Loucy (cell line): ENCODE results near the gene OR2H2.

Source experiments
- H2AFZ ChIP-seq: fragments of 200-600 bp; sonication (generic); 2 replicates; pipeline ENCODE4 v1.6.0; 2016; ENCODE audit warnings: antibody characterized with exemption, mild to moderate bottlenecking, low read length, moderate library complexity
- H3F3A ChIP-seq: fragments of 200-600 bp; 2 replicates; pipeline ENCODE4 v1.6.0; 2016; ENCODE audit warnings: antibody characterized with exemption, low read depth, mild to moderate bottlenecking
- H3K27me3 ChIP-seq: fragments of 200-600 bp; sonication (generic); 2 replicates; pipeline ENCODE4 v1.6.1; 2014; ENCODE audit warnings: low read length, mild to moderate bottlenecking; ENCODE audit not compliant: insufficient read depth, poor library complexity, severe bottlenecking
- H3K36me3 ChIP-seq: fragments of 200-600 bp; sonication (generic); 2 replicates; pipeline ENCODE4 v1.6.1; 2016; ENCODE audit warnings: low read length; ENCODE audit not compliant: insufficient read depth
- H3K4me1 ChIP-seq: fragments of 200-600 bp; sonication (generic); 2 replicates; pipeline ENCODE4 v1.5.1; 2014; ENCODE audit warnings: low read length, mild to moderate bottlenecking; ENCODE audit not compliant: insufficient read depth, poor library complexity, severe bottlenecking
- H3K4me2 ChIP-seq: fragments of 200-600 bp; sonication (generic); 2 replicates; pipeline ENCODE4 v1.6.0; 2014; ENCODE audit warnings: antibody characterized with exemption, low read length, low read depth, mild to moderate bottlenecking; ENCODE audit not compliant: poor library complexity, severe bottlenecking
- H3K4me3 ChIP-seq: fragments of 200-600 bp; sonication (generic); 2 replicates; pipeline ENCODE4 v1.5.1; 2014; ENCODE audit warnings: low read length, mild to moderate bottlenecking, mixed read lengths; ENCODE audit not compliant: poor library complexity, severe bottlenecking
- H3K79me2 ChIP-seq: fragments of 200-600 bp; sonication (generic); 2 replicates; pipeline ENCODE4 v1.6.1; 2014; ENCODE audit warnings: low read length; ENCODE audit not compliant: insufficient read depth
- H3K9ac ChIP-seq: fragments of 200-600 bp; sonication (generic); 2 replicates; pipeline ENCODE4 v1.6.0; 2014; ENCODE audit warnings: mild to moderate bottlenecking, low read depth, low read length, moderate library complexity; ENCODE audit not compliant: poor library complexity, severe bottlenecking
- H3K9me2 ChIP-seq: fragments of 200-600 bp; sonication (generic); replicated peaks from 2 replicates; pipeline ENCODE4 v1.6.1; 2016; ENCODE audit warnings: low read depth, low read length, mixed read lengths
- H3K9me3 ChIP-seq: fragments of 200-600 bp; sonication (generic); 2 replicates; pipeline ENCODE4 v1.6.1; 2014; ENCODE audit warnings: mild to moderate bottlenecking, antibody characterized with exemption, low read length, low read depth; ENCODE audit not compliant: insufficient read depth
- H4K20me1 ChIP-seq: fragments of 200-600 bp; sonication (generic); 2 replicates; pipeline ENCODE4 v1.6.0; 2014; ENCODE audit warnings: antibody characterized with exemption, low read length, mild to moderate bottlenecking; ENCODE audit not compliant: insufficient read depth, poor library complexity, severe bottlenecking
- CTCF ChIP-seq: fragments of 200-600 bp; sonication (generic); conservative IDR thresholded peaks from 2 replicates; pipeline ENCODE4 v1.5.1; 2014; ENCODE audit warnings: mild to moderate bottlenecking, antibody characterized with exemption, low read length
- EZH2phosphoT487 ChIP-seq: fragments of 200-600 bp; IDR thresholded peaks from 2 replicates; pipeline ENCODE4 v1.6.1; 2018; ENCODE audit warnings: antibody characterized with exemption, mild to moderate bottlenecking, moderate library complexity, borderline replicate concordance

OR2H2 gene

GRCh38 chr6:29564875-29565274 is 20.0 kb upstream of the OR2H2 start:
- H3K9me2 ChIP-seq: no peaks in the 10 kb centered on the region
- H3K4me1 ChIP-seq: no peaks in the 10 kb centered on the region
- H3K79me2 ChIP-seq: no peaks in the 10 kb centered on the region
- H3F3A ChIP-seq: no peaks in the 10 kb centered on the region
- H4K20me1 ChIP-seq: no peaks in the 10 kb centered on the region
- no peak overlapping the region for H3K4me3 ChIP-seq
- TF ChIP-seq CTCF (no peak), EZH2phosphoT487 (no peak)
- H2AFZ ChIP-seq: no peak overlapping the region
- no peaks in the 10 kb centered on the region for H3K27me3 ChIP-seq
- H3K9ac ChIP-seq: no peak overlapping the region
- H3K36me3 ChIP-seq: no peaks in the 10 kb centered on the region
- no peaks in the 10 kb centered on the region for H3K9me3 ChIP-seq
- H3K4me2 ChIP-seq: no peak overlapping the region

- H3F3A ChIP-seq: no peaks in the 10 kb centered on the region
- H3K79me2 ChIP-seq: no peaks in the 10 kb centered on the region
- no peaks in the 10 kb centered on the region for H3K4me1 ChIP-seq
- H4K20me1 ChIP-seq: no peaks in the 10 kb centered on the region
- no peak overlapping the region for H2AFZ ChIP-seq
- no peak overlapping the region for H3K4me2 ChIP-seq
- no peaks in the 10 kb centered on the region for H3K9me3 ChIP-seq
- no peaks in the 10 kb centered on the region for H3K27me3 ChIP-seq
- H3K9ac ChIP-seq: no peak overlapping the region
- H3K36me3 ChIP-seq: no peaks in the 10 kb centered on the region
- TF ChIP-seq CTCF (no peak), EZH2phosphoT487 (no peak)
- H3K4me3 ChIP-seq: no peak overlapping the region
- no peaks in the 10 kb centered on the region for H3K9me2 ChIP-seq
These were observed 18.1 kb upstream of the OR2H2 start for GRCh38 chr6:29566856-29567255.

- Histone ChIP-seq H3F3A (no peaks in the 10 kb centered on the region), H2AFZ (no peak overlapping the region), H3K4me1 (no peaks in the 10 kb centered on the region), H3K79me2 (no peaks in the 10 kb centered on the region), H4K20me1 (no peaks in the 10 kb centered on the region), H3K9ac (no peak overlapping the region), H3K4me3 (no peak overlapping the region), H3K36me3 (no peaks in the 10 kb centered on the region), H3K9me2 (no peaks in the 10 kb centered on the region), H3K4me2 (no peak overlapping the region), H3K9me3 (no peaks in the 10 kb centered on the region), H3K27me3 (no peaks in the 10 kb centered on the region)
- TF ChIP-seq EZH2phosphoT487 (no peak), CTCF (no peak)
These were observed 17.4 kb upstream of the OR2H2 start for GRCh38 chr6:29567541-29567940.
